GM19043 (cell line): ENCODE data around the gene URB2.
"Not testable (repeated sequence)": the region's sequence is repeated elsewhere in the genome, so short reads cannot be mapped to it uniquely, and the experiment has no call there.

Source experiments
- ATAC-seq: cut with Tn5 transposase; IDR thresholded peaks from one replicate; pipeline ENCODE4 v1.9.1; 2021; ENCODE audit warnings: low read depth; ENCODE audit not compliant: unreplicated experiment

Gene URB2

GRCh38 chr1:229625915-229626831 is at the start of gene URB2, which contains the start of gene TAF5L:
URB2 (plus strand) TSS chr1:229626247; CDS start chr1:229627634, 1,387 bp downstream.
TAF5L (minus strand) TSS chr1:229626122; CDS start chr1:229614482, 11,640 bp downstream.
- ATAC-seq = peak; percentile 79

- ATAC-seq = peak; percentile 22
Observed at GRCh38 chr1:229578168-229579058, 47.6 kb upstream of the URB2 start.

- peak; percentile 87 for ATAC-seq
Observed at GRCh38 chr1:229579059-229579673, 46.9 kb upstream of the URB2 start.

GRCh38 chr1:229581485-229581884 is 44.6 kb upstream of the URB2 start:
- no peak for ATAC-seq

GRCh38 chr1:229582011-229582694 is 43.9 kb upstream of the URB2 start:
- ATAC-seq = no peak

DNA sequence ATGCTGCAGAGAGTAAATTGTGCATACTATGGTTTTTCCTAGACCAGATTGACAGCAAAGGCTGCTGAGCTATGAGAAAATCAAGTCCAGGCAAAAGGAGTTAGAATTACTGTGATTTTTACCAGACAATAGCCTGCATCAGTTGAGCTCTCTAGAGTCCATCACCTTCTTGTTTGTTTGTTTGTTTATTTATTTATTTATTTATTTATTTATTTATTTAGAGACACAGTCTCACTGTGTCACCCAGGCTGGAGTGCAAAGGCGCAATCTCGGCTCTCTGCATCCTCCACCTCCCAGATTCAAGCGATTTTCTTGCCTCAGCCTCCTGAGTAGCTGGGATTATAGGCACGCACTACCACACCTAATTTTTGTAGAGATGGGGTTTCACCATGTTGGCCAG is 43.3 kb upstream of the URB2 start:
- ATAC-seq = no peak

DNA sequence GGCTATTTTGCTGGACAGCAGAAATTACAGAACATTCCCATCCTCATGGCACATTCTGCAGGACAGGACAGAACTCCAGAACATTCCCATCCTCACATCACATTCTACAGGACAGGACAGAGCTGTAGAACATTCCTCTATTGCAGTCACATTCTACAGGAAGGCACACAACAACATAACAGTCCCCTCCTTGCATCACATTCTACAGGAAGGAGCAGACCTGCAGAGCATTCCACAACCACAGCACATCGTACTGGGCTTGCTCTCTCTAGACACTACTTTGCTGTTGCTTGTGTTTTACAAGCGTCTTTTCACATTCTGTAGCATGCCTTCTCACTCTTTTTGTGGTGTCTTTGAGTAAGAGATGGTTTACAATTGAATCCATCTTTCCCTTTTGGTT is 40.7 kb upstream of the URB2 start:
- no peak for ATAC-seq

- ATAC-seq = no peak
Observed at GRCh38 chr1:229590119-229590518, 35.9 kb upstream of the URB2 start.

DNA sequence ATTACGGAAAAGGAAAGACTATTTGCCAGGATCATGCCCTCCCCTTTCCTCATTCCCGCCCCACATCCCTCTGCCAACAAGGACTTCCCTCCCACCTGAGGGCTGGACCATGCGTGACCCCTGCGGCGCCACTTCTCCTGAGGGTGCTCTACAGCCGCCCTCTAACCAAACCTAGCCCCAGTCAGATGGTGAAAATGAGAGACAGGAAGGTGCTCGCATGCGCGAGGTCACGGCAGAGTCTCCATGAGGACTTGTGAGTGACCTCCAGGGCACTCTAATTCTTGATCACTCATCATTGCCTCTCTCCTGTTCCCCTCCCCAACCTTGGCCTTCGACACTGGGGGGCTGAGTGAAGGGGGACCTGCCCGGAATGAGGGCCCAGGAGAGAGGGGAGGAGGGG is 32.2 kb upstream of the URB2 start:
- ATAC-seq = no peak

DNA sequence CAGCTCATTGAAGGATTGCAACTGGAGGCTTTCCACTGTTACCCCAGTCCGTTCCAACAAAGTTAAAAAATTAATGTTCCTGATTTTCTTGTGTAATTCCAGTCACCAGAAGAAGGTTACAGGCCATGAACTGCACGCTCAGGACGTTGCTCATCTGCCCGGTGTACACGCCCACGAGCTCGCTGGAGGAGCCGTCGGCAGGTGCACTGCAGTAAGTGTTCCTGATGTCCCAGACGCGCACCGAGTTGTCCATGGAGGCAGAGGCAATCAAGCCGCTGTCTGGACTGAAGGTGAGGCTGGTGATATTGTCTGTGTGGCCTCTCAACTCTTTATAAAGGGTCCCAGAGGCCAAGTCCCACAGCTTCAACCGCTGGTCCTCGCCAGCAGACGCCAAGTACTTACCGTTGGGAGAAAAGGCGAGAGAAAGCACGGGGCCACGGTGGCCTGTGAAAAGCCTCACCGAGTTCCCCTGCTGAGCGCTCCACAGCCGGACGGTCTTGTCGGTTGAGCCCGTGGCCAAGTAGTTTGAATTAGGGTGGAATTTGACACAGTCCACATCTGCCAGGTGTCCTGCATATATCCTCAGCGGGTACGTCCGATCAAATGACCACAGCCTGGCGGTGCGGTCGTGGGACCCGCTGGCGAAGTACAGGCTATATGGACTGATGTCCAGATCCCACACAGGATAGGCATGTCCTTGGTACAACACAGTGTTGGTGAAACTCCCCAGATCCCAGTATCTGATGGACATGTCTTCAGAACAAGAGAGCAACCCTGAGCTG is 31.6 kb upstream of the URB2 start:
- ATAC-seq = no peak

DNA sequence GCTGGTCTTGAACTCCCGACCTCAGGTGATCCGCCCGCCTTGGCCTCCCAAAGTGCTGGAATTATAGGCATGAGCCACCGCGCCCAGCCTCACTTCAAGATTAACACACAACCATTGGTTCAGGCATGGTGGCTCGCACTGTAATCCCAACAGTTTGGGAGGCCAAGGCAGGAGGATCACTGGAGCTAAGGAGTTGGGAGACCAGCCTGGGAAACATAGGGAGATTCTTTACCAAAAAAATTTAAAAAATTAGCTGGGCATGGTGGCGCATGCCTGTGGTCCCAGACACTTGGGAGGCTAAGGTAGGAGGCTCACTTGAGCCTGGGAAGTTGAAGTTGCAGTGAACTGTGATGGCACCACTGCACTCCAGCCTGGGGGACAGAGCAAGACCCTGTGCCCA is 30.2 kb upstream of the URB2 start:
- ATAC-seq = not testable (repeated sequence)

DNA sequence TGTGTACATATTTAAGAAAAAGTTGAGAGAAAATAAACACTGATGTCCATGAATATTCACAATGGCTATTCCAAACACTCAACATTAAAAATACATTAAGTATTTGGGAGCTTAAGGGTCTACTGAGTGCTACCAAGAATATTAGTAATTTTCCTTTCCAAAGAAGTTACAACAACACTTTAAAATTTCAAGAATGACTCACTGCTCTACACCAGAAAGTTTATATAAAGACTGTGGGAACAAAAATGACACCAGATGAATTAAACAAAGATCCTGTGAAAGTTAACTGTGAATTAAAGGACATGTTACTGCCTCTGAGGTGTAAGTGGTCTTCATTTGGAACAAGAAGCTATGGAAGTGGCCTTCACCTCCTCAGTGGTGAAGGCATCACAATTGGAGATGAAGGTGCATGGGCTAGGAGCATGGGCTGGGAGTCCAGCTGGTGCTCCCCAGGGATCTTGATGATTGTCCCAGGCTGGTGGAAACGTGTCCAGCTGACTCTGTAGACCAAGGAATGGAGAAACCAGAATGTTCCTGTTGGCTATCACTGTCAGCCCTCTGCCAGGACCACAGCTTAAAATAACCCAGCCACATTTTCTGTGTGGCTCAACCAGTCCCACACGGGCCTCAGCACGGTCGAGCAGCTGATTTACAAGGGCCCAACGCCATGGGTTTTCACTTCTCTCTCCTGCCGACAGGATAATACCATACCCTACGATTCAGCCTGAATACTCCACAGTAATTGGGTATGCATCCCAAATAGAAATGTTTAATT is 28.9 kb upstream of the URB2 start:
- ATAC-seq = no peak

- ATAC-seq = no peak
Observed at GRCh38 chr1:229597877-229598276, 28.2 kb upstream of the URB2 start.

DNA sequence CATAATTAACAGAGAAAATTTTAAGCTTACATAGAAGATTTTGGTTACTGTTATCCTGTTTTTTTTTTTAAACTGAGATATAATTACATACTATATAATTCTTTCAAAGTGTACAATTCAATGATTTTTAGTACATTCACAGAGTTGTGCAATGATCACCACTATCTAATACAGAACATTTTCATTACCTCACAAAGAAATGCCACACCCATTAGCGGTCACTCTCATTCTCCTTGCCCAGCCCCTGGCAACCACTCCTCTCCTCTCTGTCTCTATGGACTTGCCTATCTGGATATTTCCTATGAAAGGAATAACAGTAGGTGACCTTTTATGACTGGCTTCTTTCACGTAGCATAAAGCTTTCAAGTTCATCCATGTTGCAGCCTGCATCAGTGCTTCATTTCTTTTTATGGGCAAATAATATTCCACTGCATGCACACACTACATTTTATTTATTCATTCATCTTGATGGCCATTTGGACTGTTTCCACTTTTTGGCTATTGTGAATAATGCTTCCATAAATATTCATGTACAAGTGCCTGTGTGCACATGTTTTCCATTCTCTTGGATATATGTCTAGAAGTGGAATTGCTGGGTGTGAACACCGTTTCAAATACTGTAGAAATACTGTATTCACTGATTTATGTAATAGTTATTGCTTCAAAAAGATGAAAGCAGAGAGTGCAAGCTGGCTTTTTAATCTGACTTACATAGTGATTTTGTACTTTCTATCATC is 26.7 kb upstream of the URB2 start:
- ATAC-seq = no peak

- no peak for ATAC-seq
Observed at GRCh38 chr1:229600229-229600628, 25.8 kb upstream of the URB2 start.

GRCh38 chr1:229603371-229604005 is 22.6 kb upstream of the URB2 start:
- no peak for ATAC-seq

DNA sequence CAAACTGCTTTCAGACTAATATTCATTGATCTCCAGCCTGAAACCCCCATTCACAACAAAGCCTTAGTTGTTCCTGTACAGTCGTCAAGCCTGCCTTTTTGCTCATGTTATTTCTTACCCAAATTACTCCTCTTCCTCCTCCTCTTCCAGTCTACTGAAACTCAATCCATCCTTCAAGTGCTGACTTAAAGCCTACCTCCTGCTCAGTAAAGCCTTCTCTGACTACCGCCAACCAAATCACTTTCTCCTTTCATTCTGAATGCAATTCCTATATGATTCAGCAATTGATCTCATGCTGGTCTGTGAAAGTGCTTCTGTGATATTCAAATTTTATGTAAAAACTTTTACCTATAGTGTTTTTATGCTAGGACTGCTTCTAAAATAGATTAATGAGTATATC is 18.7 kb upstream of the URB2 start:
- ATAC-seq = no peak

- ATAC-seq = no peak
Observed at GRCh38 chr1:229608590-229608989, 17.5 kb upstream of the URB2 start.
